HEK293 (cell line): ENCODE measurements around the gene HELLS.

ENCODE experiments used
- CTCF ChIA-PET: fragments of 350-600 bp; formaldehyde crosslinking; extraction: SDS; loops from one replicate; lab custom pipeline; 2021; ENCODE audit warnings: antibody characterized with exemption; lab: Yijun Ruan, JAX
- POLR2A ChIA-PET: fragments of 300-600 bp; formaldehyde crosslinking; extraction: SDS; loops from one replicate; lab custom pipeline; 2020; ENCODE audit warnings: antibody characterized with exemption, inconsistent platforms; lab: Yijun Ruan, JAX
- H3K27ac ChIP-seq: fragments of 200-500 bp; sonication (Bioruptor generic); 2 replicates; pipeline ENCODE4 v1.5.1; 2014; ENCODE audit warnings: low read depth, low read length, control low read depth, inconsistent platforms; ENCODE audit errors: extremely low read depth
- H3K36me3 ChIP-seq, 2 experiments: fragments of 200-500 bp in 1 of 2; sonication (Bioruptor generic) in 1 of 2; 1 replicate in 1 of 2; 2 replicates in 1 of 2; pipeline ENCODE4 v1.5.1; 2014 to 2017; ENCODE audit warnings: inconsistent platforms in 2 of 2, low read length in 2 of 2; ENCODE audit not compliant: control insufficient read depth in 2 of 2, insufficient read depth in 1 of 2
- H3K4me1 ChIP-seq: fragments of 200-500 bp; sonication (Bioruptor generic); 2 replicates; pipeline ENCODE4 v1.5.1; 2014; ENCODE audit warnings: mild to moderate bottlenecking, low read length, inconsistent platforms; ENCODE audit not compliant: control insufficient read depth, insufficient read depth
- H3K4me3 ChIP-seq: 2 replicates; pipeline ENCODE4 v1.5.1; 2011; ENCODE audit warnings: low read depth, mild to moderate bottlenecking, control low read depth, low read length, moderate library complexity
- H3K9me3 ChIP-seq: fragments of 200-500 bp; sonication (Bioruptor generic); 2 replicates; pipeline ENCODE4 v1.5.1; 2014; ENCODE audit warnings: low read depth, low read length, inconsistent platforms; ENCODE audit not compliant: control insufficient read depth, insufficient read depth
- GFI1B ChIP-seq: fragments of 450-650 bp; formaldehyde crosslinking; IDR thresholded peaks from 2 replicates; pipeline ENCODE4 v1.5.1; 2016; ENCODE audit warnings: missing biosample characterization, missing genetic modification characterization
- MYNN ChIP-seq: fragments of 450-650 bp; formaldehyde crosslinking; IDR thresholded peaks from 2 replicates; pipeline ENCODE4 v1.5.1; 2016; ENCODE audit warnings: missing biosample characterization, missing genetic modification characterization, borderline replicate concordance
- ZBTB17 ChIP-seq: fragments of 450-650 bp; formaldehyde crosslinking; IDR thresholded peaks from 2 replicates; pipeline ENCODE4 v1.5.1; 2016; ENCODE audit warnings: missing biosample characterization, missing genetic modification characterization
- ZBTB49 ChIP-seq: fragments of 450-650 bp; formaldehyde crosslinking; IDR thresholded peaks from 2 replicates; pipeline ENCODE4 v1.5.1; 2016; ENCODE audit warnings: missing biosample characterization, missing genetic modification characterization, low read depth
- ZNF404 ChIP-seq: fragments of 450-650 bp; formaldehyde crosslinking; IDR thresholded peaks from 2 replicates; pipeline ENCODE4 v1.5.1; 2017; ENCODE audit warnings: missing biosample characterization, missing genetic modification characterization
- ZNF645 ChIP-seq: fragments of 450-650 bp; formaldehyde crosslinking; IDR thresholded peaks from 2 replicates; pipeline ENCODE4; 2016; ENCODE audit warnings: missing biosample characterization, missing genetic modification characterization
- ZNF654 ChIP-seq: fragments of 450-650 bp; formaldehyde crosslinking; IDR thresholded peaks from 2 replicates; pipeline ENCODE4 v1.5.1; 2016; ENCODE audit warnings: low read depth, missing biosample characterization, missing genetic modification characterization
- ZNF701 ChIP-seq: fragments of 450-650 bp; formaldehyde crosslinking; IDR thresholded peaks from 2 replicates; pipeline ENCODE4 v1.5.1; 2016; ENCODE audit warnings: missing biosample characterization, missing genetic modification characterization
- TF ChIP-seq, protein P1 (sequence below): fragments of 450-650 bp; formaldehyde crosslinking; IDR thresholded peaks from 2 replicates; pipeline ENCODE4 v1.5.1; 2016; ENCODE audit warnings: missing biosample characterization, missing genetic modification characterization

HELLS gene

GRCh38 chr10:94500063-94500462 is 45.5 kb upstream of the HELLS start:
- no peaks in the 10 kb centered on the region for H3K4me1 ChIP-seq
- TF ChIP-seq GFI1B (tag by site-specific recombination) (no peak), ZNF654 (tag by site-specific recombination) (peak; percentile 26; the same call in 1 of the 2 replicates)
- ChIA-PET POLR2A (no interaction called here), CTCF (interaction anchor here (0.6 to 1.0 kb wide), 7 partner anchors 33 to 582 kb away, joined by 3 to 4 read pairs (median 4); no protein-coding TSS in a partner anchor)
- H3K4me3 ChIP-seq = no peak overlapping the region
- no peaks in the 10 kb centered on the region; a peak in 2 of 3 replicates for H3K36me3 ChIP-seq
- H3K27ac ChIP-seq = no peak overlapping the region
- H3K9me3 ChIP-seq = no peaks in the 10 kb centered on the region

DNA sequence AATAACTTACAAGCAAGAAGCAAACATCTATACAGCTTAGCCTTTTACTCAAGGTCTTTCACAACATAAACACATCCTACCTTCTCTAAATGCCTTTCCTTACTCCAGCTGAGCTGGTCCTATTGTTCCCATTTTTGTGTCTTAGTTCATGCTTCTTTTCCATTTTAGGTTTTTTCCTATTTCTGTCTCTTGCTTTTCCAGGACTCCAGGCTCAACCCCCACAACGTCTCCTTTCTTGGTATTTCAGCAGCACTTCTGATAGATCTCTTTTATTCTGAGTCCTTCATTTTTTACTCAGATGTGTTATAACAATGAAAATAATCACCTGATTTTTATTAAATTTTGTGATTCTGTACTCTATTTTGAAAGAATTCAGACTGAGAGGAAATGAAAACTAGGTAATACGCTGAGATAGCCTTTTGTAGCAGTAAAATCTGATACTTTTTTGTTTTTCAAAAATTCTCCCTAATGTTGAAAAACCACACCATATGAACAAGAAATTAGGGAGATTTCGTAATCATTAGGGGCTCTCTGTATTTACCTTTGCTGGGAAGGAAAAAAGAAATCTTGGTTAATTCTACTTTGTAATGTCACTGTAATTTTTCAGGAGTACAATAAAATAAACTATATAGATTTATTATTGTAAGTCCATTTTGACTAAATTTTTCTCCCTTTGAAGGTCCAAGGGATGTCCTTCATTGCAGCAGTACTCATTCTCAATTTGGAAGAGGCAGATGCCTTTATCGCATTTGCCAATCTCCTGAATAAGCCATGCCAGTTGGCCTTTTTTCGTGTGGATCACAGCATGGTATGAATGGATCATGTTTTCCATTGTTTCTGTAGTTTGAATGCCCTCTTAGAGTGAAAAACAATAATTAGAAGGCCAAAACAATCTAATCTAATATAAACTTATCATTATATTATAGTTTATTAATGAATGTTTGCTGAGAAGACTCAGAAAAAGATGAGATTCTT is 24.0 kb upstream of the HELLS start:
- ChIA-PET POLR2A (interaction anchor here (0.6 to 0.7 kb wide), 2 partner anchors 118 to 1084 kb away, joined by 3 to 7 read pairs; no protein-coding TSS in a partner anchor), CTCF (no interaction called here)
- no peak for TF ChIP-seq ZBTB49 (tag by site-specific recombination)
- no peak for TF ChIP-seq ZNF701 (tag by site-specific recombination)
- no peak for TF ChIP-seq MYNN (tag by site-specific recombination)
- TF ChIP-seq ZNF645 (tag by site-specific recombination) = no peak
- Histone ChIP-seq H3K27ac (no peak overlapping the region), H3K4me1 (no peaks in the 10 kb centered on the region), H3K36me3 (peaks cover 0 to 6% of the 10 kb centered on the region in 2 experiments; a peak in 1 of 3 replicates), H3K9me3 (no peaks in the 10 kb centered on the region), H3K4me3 (no peak overlapping the region)

- Histone ChIP-seq H3K27ac (no peak overlapping the region), H3K9me3 (no peaks in the 10 kb centered on the region), H3K4me1 (no peaks in the 10 kb centered on the region), H3K36me3 (peaks cover 0 to 6% of the 10 kb centered on the region in 2 experiments; a peak in 1 of 3 replicates), H3K4me3 (no peak overlapping the region)
- POLR2A ChIA-PET = no interaction called here
- TF ChIP-seq, protein P1, sequence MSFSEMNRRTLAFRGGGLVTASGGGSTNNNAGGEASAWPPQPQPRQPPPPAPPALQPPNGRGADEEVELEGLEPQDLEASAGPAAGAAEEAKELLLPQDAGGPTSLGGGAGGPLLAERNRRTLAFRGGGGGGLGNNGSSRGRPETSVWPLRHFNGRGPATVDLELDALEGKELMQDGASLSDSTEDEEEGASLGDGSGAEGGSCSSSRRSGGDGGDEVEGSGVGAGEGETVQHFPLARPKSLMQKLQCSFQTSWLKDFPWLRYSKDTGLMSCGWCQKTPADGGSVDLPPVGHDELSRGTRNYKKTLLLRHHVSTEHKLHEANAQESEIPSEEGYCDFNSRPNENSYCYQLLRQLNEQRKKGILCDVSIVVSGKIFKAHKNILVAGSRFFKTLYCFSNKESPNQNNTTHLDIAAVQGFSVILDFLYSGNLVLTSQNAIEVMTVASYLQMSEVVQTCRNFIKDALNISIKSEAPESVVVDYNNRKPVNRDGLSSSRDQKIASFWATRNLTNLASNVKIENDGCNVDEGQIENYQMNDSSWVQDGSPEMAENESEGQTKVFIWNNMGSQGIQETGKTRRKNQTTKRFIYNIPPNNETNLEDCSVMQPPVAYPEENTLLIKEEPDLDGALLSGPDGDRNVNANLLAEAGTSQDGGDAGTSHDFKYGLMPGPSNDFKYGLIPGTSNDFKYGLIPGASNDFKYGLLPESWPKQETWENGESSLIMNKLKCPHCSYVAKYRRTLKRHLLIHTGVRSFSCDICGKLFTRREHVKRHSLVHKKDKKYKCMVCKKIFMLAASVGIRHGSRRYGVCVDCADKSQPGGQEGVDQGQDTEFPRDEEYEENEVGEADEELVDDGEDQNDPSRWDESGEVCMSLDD = no peak
- no peak for TF ChIP-seq ZBTB17 (tag by site-specific recombination)
- TF ChIP-seq ZNF404 (tag by site-specific recombination) = no peak
- CTCF ChIA-PET = interaction anchor here (0.7 kb wide), 1 partner anchor 82 kb away, joined by 3 read pairs; no protein-coding TSS in a partner anchor
Observed at GRCh38 chr10:94524146-94524545, 21.4 kb upstream of the HELLS start.
